Ishikawa (cell line): ENCODE data around the gene DERA.

Source experiments
- CEBPB ChIP-seq: IDR thresholded peaks from 2 replicates; pipeline ENCODE4 v1.6.1; 2012
- CREB1 ChIP-seq: IDR thresholded peaks from 2 replicates; pipeline ENCODE4 v1.6.1; 2012; ENCODE audit warnings: low read depth
- EGR1 ChIP-seq: IDR thresholded peaks from 2 replicates; pipeline ENCODE4 v1.6.1; 2012
- EP300 ChIP-seq: IDR thresholded peaks from 2 replicates; pipeline ENCODE4 v1.6.1; 2012; ENCODE audit warnings: borderline replicate concordance
- FOXM1 ChIP-seq: IDR thresholded peaks from 2 replicates; pipeline ENCODE4 v1.6.1; 2012; ENCODE audit warnings: low read depth, borderline replicate concordance
- NFIC ChIP-seq: IDR thresholded peaks from 2 replicates; pipeline ENCODE4 v1.6.1; 2012
- RAD21 ChIP-seq: IDR thresholded peaks from 2 replicates; pipeline ENCODE4 v1.6.1; 2012; ENCODE audit warnings: low read depth
- REST ChIP-seq: IDR thresholded peaks from 2 replicates; pipeline ENCODE4 v1.6.1; 2012; ENCODE audit warnings: low read depth, mild to moderate bottlenecking
- TAF1 ChIP-seq: IDR thresholded peaks from 2 replicates; pipeline ENCODE4 v1.6.1; 2012; ENCODE audit warnings: low read depth, mild to moderate bottlenecking
- TCF12 ChIP-seq: IDR thresholded peaks from 2 replicates; pipeline ENCODE4 v1.6.1; 2012; ENCODE audit warnings: low read depth
- TEAD4 ChIP-seq: IDR thresholded peaks from 2 replicates; pipeline ENCODE4 v1.6.1; 2012
- USF1 ChIP-seq: IDR thresholded peaks from 2 replicates; pipeline ENCODE4 v1.6.1; 2012
- YY1 ChIP-seq: IDR thresholded peaks from 2 replicates; pipeline ENCODE4 v1.6.1; 2012; ENCODE audit warnings: low read depth
- ZBTB7A ChIP-seq: IDR thresholded peaks from 2 replicates; pipeline ENCODE4 v1.6.1; 2012; ENCODE audit warnings: low read depth
- TF ChIP-seq, protein P1 (sequence below): IDR thresholded peaks from 2 replicates; pipeline ENCODE4 v1.6.1; 2012

DERA gene

GRCh38 chr12:16019136-16019535 is 108.0 kb downstream of the DERA start:
- TF ChIP-seq YY1 = no peak
- TF ChIP-seq NFIC = no peak
- no peak for TF ChIP-seq EGR1
- no peak for TF ChIP-seq USF1
- TF ChIP-seq FOXM1 = no peak
- no peak for TF ChIP-seq TAF1
- TF ChIP-seq CREB1 = no peak
- TF ChIP-seq CEBPB = no peak
- TF ChIP-seq TEAD4 = no peak
- TF ChIP-seq TCF12 = no peak
- no peak for TF ChIP-seq EP300
- TF ChIP-seq REST = no peak
- TF ChIP-seq, protein P1, sequence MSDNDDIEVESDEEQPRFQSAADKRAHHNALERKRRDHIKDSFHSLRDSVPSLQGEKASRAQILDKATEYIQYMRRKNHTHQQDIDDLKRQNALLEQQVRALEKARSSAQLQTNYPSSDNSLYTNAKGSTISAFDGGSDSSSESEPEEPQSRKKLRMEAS = no peak
- no peak for TF ChIP-seq ZBTB7A
- no peak for TF ChIP-seq RAD21

- TF ChIP-seq, protein P1 = no peak
- no peak for TF ChIP-seq TAF1
- no peak for TF ChIP-seq CREB1
- no peak for TF ChIP-seq CEBPB
- no peak for TF ChIP-seq REST
- no peak for TF ChIP-seq TCF12
- TF ChIP-seq FOXM1 = no peak
- TF ChIP-seq EGR1 = no peak
- no peak for TF ChIP-seq EP300
Observed at GRCh38 chr12:16020031-16020430, 108.9 kb downstream of the DERA start.

GRCh38 chr12:16021026-16021425 is 109.9 kb downstream of the DERA start:
- no peak for TF ChIP-seq TAF1
- no peak for TF ChIP-seq EGR1
- no peak for TF ChIP-seq YY1
- TF ChIP-seq TCF12 = no peak
- TF ChIP-seq USF1 = no peak
- no peak for TF ChIP-seq TEAD4
- no peak for TF ChIP-seq RAD21
- TF ChIP-seq FOXM1 = no peak
- TF ChIP-seq, protein P1 = no peak
- no peak for TF ChIP-seq REST
- no peak for TF ChIP-seq CREB1
- no peak for TF ChIP-seq EP300
- TF ChIP-seq NFIC = no peak

GRCh38 chr12:16021676-16022075 is 110.5 kb downstream of the DERA start:
- TF ChIP-seq CREB1 = no peak
- TF ChIP-seq CEBPB = no peak
- no peak for TF ChIP-seq REST
- TF ChIP-seq YY1 = no peak
- TF ChIP-seq RAD21 = no peak
- TF ChIP-seq FOXM1 = no peak
- TF ChIP-seq EGR1 = no peak
- TF ChIP-seq ZBTB7A = no peak
- TF ChIP-seq, protein P1 = no peak
- no peak for TF ChIP-seq NFIC
- no peak for TF ChIP-seq TCF12
- TF ChIP-seq USF1 = no peak
- no peak for TF ChIP-seq TEAD4
- no peak for TF ChIP-seq EP300
- TF ChIP-seq TAF1 = no peak
